ENCODE data around the gene CGB1. TPM values are rescaled to one million over a fixed set of nuclear protein-coding genes. Genes with fewer than 3 reads are reported as not detected.

CGB1 gene
- total RNA-seq, 2 donors from 2014 or later = not detected

DNA sequence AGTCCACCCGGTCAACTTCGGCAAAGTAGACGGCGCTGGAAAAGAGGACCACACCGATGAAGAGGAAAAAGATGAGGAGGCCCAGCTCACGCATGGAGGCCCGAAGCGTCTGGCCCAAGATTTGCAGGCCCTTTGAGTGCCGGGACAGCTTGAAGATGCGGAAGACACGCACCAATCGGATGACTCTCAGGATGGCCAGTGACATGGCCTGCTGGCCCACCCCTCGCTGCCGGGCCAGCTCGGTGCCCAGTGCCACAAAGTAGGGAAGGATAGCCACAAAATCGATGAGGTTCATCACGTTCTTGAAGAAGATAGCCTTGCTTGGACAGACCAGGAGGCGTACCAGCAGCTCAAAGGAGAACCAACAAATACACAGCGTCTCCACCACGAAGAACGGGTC, 33.7 kb upstream of the CGB1 start:
- Histone ChIP-seq H3K4me3 (no peak overlapping the region), H3K27me3 (replicated peaks; ENCODE audit: insufficient read depth) (peaks cover 6% of the 10 kb centered on the region), H3K4me1 (ENCODE audit: control insufficient read depth in 1 of 2, low read depth in 2 of 2) (peaks cover 0 to 4% of the 10 kb centered on the region in 2 donors), H3K27ac (no peak overlapping the region), H3K36me3 (no peaks in the 10 kb centered on the region), H3K9me3 (no peaks in the 10 kb centered on the region)
- ATAC-seq (ENCODE audit: insufficient number of reproducible peaks, low FRiP score, low read depth) (no peak), DNase-seq (ENCODE audit: low spot score) (no peak)
- TF ChIP-seq, protein P1, sequence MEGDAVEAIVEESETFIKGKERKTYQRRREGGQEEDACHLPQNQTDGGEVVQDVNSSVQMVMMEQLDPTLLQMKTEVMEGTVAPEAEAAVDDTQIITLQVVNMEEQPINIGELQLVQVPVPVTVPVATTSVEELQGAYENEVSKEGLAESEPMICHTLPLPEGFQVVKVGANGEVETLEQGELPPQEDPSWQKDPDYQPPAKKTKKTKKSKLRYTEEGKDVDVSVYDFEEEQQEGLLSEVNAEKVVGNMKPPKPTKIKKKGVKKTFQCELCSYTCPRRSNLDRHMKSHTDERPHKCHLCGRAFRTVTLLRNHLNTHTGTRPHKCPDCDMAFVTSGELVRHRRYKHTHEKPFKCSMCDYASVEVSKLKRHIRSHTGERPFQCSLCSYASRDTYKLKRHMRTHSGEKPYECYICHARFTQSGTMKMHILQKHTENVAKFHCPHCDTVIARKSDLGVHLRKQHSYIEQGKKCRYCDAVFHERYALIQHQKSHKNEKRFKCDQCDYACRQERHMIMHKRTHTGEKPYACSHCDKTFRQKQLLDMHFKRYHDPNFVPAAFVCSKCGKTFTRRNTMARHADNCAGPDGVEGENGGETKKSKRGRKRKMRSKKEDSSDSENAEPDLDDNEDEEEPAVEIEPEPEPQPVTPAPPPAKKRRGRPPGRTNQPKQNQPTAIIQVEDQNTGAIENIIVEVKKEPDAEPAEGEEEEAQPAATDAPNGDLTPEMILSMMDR (IDR thresholded peaks at IDR 0.05) = no peak

DNA sequence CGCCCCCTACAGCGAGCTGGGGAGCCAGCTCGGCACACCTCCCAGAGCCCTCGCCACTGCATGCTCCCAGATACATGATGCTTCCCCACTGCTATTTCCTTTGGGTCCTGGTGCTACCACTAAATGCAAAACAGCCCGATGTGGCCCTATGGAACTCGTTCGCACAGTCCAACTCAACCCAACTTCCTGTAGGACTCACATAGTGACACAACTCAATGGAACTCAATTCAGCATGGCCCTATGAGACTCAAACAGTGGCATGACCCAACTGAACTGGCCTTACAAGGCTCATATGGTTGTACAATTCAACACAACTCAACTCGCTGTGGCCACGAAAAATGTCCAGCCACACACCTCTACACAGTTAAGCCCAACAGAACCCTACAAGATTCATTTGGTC, 32.3 kb upstream of the CGB1 start:
- H3K9me3 ChIP-seq = no peaks in the 10 kb centered on the region
- peaks cover 0 to 4% of the 10 kb centered on the region in 2 donors for H3K4me1 ChIP-seq (ENCODE audit: control insufficient read depth in 1 of 2, low read depth in 2 of 2)
- H3K27me3 ChIP-seq (replicated peaks; ENCODE audit: insufficient read depth) = peaks cover 6% of the 10 kb centered on the region
- no peak overlapping the region for H3K4me3 ChIP-seq
- ATAC-seq (ENCODE audit: insufficient number of reproducible peaks, low FRiP score, low read depth) (no peak), DNase-seq (ENCODE audit: low spot score) (no peak)
- no peak overlapping the region for H3K27ac ChIP-seq
- H3K36me3 ChIP-seq = no peaks in the 10 kb centered on the region
- TF ChIP-seq, protein P1 (IDR thresholded peaks at IDR 0.05) = no peak

DNA sequence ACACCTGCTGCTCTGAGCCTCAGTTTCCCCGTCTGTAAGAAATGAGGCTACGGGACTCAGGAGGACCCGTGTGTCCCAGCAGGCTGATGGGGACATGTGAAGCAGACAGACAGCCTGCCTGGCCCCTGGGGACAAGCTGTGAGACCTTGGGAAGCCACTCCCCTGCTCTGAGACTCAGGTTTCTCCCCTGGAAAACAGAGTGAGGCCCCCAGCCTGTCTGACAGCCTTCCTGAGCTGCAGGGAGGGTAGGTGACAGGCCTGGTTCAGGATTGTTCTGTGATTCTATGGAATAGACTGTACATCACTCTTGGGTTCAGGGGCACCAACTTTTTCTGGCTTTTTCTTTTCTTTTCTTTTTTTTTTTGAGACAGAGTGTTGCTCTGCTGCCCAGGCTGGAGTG, 30.9 kb upstream of the CGB1 start:
- ATAC-seq (ENCODE audit: insufficient number of reproducible peaks, low FRiP score, low read depth) (no peak), DNase-seq (ENCODE audit: low spot score) (no peak)
- no peaks in the 10 kb centered on the region for H3K9me3 ChIP-seq
- no peak overlapping the region for H3K4me3 ChIP-seq
- no peaks in the 10 kb centered on the region for H3K36me3 ChIP-seq
- no peak overlapping the region for H3K27ac ChIP-seq
- H3K4me1 ChIP-seq (ENCODE audit: control insufficient read depth in 1 of 2, low read depth in 2 of 2) = peaks cover 0 to 4% of the 10 kb centered on the region in 2 donors
- H3K27me3 ChIP-seq (replicated peaks; ENCODE audit: insufficient read depth) = no peaks in the 10 kb centered on the region
- TF ChIP-seq, protein P1 (IDR thresholded peaks at IDR 0.05) = no peak

DNA sequence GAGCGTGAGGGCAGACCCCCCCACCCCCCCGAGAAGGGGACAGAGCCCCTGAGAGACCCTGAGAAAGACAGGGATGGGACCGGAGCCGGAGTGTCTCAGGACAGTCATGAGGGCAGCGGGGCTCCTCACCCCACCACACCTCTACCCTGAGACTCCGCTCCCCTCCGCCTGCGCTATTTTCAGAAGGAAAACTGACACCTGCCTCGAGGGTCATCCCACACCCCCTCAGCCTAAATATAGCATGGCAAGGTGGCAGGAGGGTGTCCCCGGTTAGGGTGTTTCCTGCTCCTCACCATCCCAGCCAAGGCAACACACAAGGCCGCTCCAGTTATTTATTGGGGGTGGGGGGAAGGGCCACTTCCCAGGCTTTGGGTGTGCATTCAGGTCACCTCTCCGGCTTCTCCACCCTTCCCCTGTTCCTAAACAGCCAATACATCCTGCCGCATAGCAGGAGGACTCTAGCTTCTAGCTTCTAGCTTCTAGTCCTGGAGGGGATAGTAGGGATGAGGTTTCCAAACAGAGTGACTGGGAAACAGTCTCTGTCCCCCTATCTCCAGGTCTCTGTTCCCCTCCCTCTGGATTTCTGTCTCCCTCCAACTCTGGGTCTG, 29.3 kb upstream of the CGB1 start:
- ATAC-seq (ENCODE audit: insufficient number of reproducible peaks, low FRiP score, low read depth) (no peak), DNase-seq (ENCODE audit: low spot score) (no peak)
- no peaks in the 10 kb centered on the region for H3K27me3 ChIP-seq (replicated peaks; ENCODE audit: insufficient read depth)
- TF ChIP-seq, protein P1 (IDR thresholded peaks at IDR 0.05) = no peak
- no peak overlapping the region for H3K27ac ChIP-seq
- H3K4me1 ChIP-seq (ENCODE audit: control insufficient read depth in 1 of 2, low read depth in 2 of 2) = no peaks in the 10 kb centered on the region
- no peaks in the 10 kb centered on the region for H3K36me3 ChIP-seq
- no peaks in the 10 kb centered on the region for H3K9me3 ChIP-seq
- H3K4me3 ChIP-seq = no peak overlapping the region

DNA sequence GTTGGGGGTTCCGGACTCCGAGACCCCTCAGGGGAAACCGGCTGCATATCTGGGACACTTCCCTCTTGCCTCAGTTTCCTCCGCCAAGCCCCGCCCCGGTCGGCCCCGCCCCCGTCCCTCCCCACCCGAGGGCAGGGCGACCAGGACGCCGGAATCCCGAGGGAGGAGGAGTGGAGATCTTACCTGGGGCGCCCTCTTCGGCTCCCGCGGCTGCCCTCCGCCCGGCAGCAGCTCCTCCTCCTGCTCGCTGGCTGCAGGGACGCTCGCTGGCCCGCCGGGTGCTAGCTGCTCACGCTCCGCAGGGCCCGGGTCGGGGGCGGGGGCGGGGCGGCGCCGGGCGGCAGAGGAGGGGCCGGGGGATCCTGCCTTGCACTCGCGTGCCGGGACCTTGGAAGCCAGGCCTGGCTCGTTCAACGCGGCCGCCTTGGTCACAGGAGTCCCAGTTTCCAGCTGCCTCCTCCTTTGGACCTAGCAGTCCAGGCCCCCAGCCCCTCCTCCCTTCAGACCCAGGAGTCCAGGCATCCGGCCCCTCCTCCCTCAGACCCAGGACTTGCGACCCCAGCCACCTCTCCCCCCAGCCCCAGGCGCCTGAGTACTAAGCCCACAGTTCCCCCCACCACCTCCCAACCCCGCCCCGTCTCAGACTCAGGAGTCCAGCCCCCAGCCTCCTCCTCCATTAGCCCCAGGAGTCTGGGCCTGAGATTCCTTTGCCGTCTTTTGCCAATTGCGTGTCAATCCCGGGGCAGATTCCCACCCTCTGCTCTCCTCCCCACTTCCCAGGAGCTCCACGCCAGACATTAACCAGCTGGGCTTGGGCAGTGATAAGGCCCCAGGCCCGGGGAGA, 28.3 kb upstream of the CGB1 start, which contains the start of gene NTF4:
TSS of gene NTF4 (minus strand) at position 51 of the 844 bp plus-strand sequence. CDS start 2,821 bp downstream, outside the sequence.
- Histone ChIP-seq H3K36me3 (no peaks in the 10 kb centered on the region), H3K27me3 (replicated peaks; ENCODE audit: insufficient read depth) (no peaks in the 10 kb centered on the region), H3K9me3 (no peaks in the 10 kb centered on the region), H3K27ac (no peak within 1 kb of the TSS), H3K4me1 (ENCODE audit: control insufficient read depth in 1 of 2, low read depth in 2 of 2) (no peaks in the 10 kb centered on the region), H3K4me3 (peak within 1 kb of the TSS; percentile 43)
- DNase-seq (ENCODE audit: low spot score) (no peak), ATAC-seq (ENCODE audit: insufficient number of reproducible peaks, low FRiP score, low read depth) (no peak)
- TF ChIP-seq, protein P1 (IDR thresholded peaks at IDR 0.05) = no peak
